Epithelial cell of esophagus (primary cell): ENCODE data around the gene TMEM33.

Experiments used
- DNase-seq: peaks from one replicate; pipeline ENCODE4 v3.0.0; 2010; ENCODE audit warnings: low read depth
- H3K4me3 ChIP-seq: 2 replicates; pipeline ENCODE4 v1.5.1; 2011; ENCODE audit warnings: mild to moderate bottlenecking, low read length, control low read depth
- TF ChIP-seq, protein P1 (sequence below): IDR thresholded peaks from 2 replicates; pipeline ENCODE4 v1.5.1; 2011; ENCODE audit warnings: low read depth, mild to moderate bottlenecking, low read length, control low read depth, inconsistent platforms; ENCODE audit not compliant: insufficient read depth; ENCODE audit errors: missing control alignments

The TMEM33 gene

DNA sequence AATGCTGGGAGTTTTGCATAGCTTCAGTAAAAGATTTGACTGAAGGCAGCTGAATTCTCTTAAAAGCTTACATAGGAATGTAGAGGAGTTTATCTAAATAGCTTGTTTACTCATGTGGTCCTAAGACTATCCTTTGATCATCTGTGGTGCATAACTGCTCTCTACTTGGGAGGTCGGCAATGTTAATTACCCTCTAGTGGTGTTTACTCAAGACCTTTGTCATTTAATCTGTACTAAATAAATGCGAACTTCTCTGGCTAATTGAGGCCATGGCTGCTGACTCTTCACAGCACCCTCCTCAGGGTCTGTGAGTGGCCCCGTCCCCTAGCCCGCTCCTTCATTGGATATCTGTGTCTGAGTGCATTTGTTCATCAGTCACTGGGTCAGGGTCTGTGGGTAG is 13.8 kb upstream of the TMEM33 start:
- TF ChIP-seq, protein P1, sequence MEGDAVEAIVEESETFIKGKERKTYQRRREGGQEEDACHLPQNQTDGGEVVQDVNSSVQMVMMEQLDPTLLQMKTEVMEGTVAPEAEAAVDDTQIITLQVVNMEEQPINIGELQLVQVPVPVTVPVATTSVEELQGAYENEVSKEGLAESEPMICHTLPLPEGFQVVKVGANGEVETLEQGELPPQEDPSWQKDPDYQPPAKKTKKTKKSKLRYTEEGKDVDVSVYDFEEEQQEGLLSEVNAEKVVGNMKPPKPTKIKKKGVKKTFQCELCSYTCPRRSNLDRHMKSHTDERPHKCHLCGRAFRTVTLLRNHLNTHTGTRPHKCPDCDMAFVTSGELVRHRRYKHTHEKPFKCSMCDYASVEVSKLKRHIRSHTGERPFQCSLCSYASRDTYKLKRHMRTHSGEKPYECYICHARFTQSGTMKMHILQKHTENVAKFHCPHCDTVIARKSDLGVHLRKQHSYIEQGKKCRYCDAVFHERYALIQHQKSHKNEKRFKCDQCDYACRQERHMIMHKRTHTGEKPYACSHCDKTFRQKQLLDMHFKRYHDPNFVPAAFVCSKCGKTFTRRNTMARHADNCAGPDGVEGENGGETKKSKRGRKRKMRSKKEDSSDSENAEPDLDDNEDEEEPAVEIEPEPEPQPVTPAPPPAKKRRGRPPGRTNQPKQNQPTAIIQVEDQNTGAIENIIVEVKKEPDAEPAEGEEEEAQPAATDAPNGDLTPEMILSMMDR: no peak
- no peak for DNase-seq
- no peak overlapping the region for H3K4me3 ChIP-seq

DNA sequence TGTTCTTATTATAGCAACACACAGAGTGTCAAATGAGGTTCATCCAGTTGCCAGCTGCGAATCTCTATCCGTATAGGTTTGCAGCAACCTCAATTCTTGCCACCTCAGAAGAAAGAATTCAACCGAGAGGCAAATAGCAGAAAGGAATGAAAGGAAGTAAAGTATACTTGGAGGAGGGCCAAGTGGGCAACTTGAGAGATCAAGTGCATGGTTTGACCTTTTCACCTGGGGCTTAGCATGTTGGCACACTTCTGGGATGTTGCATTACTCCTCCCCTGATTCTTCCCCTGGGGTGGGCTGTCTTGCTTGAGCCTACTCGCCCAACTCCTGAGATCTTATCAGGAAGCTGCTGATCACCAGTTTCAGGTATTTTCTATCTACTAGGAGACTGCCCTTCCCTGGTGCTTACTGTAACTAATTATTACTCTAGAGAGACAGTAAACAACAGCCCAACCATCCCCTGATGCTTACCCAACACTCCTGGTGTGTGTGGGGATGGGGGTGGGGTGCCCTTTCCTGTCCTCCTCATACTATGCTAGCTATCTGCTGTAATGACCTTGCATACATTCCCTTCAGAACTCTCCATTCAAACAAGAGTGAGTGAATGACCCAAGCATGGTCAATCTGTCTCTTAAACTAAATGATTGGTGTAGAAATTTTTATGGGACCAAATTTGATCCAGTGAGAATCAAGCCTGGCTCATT is 7.3 kb upstream of the TMEM33 start:
- TF ChIP-seq, protein P1: no peak
- DNase-seq: no peak
- H3K4me3 ChIP-seq: no peak overlapping the region

DNA sequence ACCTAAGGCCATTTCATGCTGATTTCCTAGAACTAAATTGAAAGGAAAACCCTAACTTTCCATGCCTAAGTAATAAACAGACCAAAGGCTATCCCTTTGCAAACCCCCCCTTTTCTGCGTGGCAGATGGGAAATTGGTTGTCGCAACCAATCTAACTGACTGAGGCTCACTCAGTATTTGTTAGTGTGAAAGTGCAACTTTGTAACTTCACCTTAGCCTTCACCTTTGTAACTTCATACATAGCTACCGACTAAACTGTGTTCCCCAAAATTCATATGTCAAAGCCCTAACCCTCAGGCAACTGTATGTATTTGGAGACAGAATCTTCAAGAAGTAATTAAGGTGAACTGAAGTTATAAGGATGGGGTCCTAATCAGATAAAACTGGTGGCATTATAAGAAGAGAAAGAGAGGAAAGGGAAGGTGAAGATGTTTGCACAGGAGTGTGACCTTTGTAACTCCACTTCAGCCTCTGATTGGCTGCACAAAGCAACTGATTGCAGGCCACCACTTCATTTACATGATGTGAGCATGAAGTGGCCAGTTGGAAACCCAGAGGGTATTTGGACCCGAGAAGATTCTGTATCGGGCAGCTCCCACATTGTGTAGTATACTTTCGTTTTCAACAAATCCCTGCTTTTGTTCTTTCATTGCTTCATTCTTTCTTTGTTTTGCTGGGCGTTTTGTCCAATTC is 4.9 kb upstream of the TMEM33 start:
- DNase-seq: no peak
- H3K4me3 ChIP-seq: no peak overlapping the region
- TF ChIP-seq, protein P1: no peak

DNA sequence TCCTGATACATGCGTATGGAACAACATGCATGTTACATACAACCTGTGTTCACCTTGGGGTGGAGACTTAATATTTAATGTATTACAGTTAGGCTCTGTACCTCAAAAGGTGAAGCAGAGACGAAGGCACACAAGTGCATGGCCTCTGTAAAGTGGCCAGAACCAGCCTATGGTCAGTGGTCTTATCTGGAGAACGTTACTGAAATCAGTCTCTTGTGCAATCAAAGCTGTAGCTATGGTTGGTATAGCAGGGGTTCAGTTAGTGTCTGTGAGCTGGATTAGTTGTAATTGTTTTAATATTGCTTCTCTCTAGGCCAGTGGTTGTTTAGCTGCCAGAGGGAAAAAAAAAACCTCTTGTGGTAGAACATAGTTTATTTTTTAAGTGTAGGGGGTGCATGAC is 2.2 kb upstream of the TMEM33 start:
- TF ChIP-seq, protein P1: no peak
- DNase-seq: no peak
- H3K4me3 ChIP-seq: no peak overlapping the region

DNA sequence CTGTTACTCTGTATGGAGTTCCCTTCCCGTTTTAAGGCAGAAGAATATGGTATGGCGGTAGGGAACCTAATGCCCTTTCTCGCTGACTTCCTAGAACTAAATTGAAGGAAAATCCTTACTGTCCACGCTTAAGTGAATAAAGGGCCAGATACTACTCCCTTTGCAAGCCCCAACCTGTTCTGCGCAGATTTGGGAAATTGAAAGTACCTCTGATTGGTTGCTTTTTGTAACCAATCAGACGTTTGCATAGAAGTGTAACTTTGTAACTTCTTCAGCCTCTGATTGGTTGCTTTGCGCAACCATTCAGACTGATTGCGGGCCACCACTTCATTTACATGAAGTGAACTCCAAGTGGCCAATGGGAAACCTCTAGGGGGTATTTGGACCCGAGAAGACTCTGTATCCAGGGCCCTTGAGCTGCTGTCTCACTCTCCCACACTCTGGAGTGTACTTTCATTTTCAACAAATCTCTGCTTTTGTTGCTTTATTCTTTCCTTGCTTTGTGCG is 1.2 kb upstream of the TMEM33 start:
- H3K4me3 ChIP-seq: no peak overlapping the region
- DNase-seq: no peak
- TF ChIP-seq, protein P1: no peak

DNA sequence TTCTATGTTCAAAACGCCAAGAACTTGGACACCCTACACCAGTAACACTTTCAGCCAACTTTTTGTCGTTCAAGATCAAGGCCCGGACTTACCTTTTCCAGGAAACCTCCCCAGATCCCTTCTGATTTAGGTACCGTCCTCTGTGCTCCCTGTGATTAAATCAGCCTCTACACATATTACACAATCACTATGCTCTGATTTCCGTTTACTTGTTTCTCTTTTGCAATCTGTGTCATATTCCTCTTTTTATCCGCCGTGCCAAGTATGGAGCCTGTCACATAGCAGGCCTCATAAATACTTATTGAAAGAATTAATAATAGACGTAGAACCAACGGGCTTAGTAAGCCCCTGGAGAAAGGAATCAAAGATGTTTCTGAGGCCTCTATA is 722 bp upstream of the TMEM33 start:
- TF ChIP-seq, protein P1: no peak
- peak overlapping the region; percentile 88 for H3K4me3 ChIP-seq
- DNase-seq: peak; percentile 6
